HG02973 (cell line): Measurements from ENCODE around the gene FYN.
"Not testable (repeated sequence)": the region's sequence is repeated elsewhere in the genome, so short reads cannot be mapped to it uniquely, and the experiment has no call there.

Experiments
- ATAC-seq: cut with Tn5 transposase; IDR thresholded peaks from one replicate; pipeline ENCODE4 v1.9.1; 2021; ENCODE audit warnings: moderate library complexity; ENCODE audit not compliant: unreplicated experiment

Gene FYN

GRCh38 chr6:111792914-111793700 lies 80.1 kb downstream of the FYN start:
- no peak for ATAC-seq

DNA sequence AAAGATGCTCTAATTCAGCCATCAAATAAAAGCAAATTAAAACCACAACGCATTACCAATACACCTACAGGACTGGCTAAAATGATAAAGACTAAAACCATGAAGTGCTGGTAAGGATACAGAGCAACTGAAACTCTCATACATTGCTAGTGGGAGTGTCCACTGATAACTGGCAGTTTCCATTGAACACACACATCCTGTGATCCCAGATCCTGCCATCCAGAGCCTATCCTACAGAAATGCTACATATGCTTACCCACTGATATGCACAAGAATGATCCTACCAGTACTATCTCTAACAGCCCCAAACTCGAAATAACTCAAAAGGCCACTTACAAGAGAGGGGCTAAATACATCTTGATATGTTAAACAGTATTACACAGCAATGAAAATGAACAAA lies 81.0 kb downstream of the FYN start:
- no peak for ATAC-seq

DNA sequence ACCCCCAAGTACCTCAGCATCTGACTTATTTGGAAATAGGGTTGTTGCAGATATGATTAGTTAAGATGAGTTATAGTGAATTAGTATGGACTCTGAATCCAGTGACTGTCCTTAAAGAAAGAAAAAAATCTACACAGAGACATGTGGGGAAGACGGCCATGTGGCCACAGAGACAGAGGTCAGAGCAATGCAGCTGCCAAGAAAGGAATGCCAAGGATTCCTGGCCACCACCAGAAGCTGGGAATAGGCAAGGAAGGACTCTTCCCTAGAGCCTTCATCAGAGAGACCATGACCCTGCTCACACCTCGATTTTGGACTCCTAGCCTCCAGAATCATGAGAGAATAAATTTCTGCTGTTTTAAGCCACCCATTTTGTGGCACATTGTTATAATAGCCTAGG lies 81.8 kb downstream of the FYN start:
- ATAC-seq = no peak

DNA sequence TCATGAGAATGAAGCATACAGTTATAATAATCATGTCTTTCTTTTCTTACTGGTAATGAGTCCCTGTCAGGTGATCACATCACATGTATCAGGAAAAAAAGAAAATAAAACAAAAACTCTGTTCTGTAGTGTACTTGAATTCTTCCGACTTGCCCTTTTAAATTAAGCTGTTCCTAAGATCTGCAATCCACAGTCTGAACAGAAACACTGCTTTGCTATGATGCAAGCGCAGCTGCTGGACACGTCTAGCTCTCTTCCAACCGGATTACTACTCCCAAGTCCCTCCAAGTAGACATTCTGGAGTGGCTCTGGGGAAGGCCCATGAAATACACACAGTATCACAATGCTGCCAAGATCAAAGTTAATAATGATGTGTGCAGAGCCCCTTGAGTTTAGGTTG lies 83.7 kb downstream of the FYN start:
- no peak for ATAC-seq

GRCh38 chr6:111788379-111789276 lies 84.6 kb downstream of the FYN start:
- ATAC-seq = no peak

DNA sequence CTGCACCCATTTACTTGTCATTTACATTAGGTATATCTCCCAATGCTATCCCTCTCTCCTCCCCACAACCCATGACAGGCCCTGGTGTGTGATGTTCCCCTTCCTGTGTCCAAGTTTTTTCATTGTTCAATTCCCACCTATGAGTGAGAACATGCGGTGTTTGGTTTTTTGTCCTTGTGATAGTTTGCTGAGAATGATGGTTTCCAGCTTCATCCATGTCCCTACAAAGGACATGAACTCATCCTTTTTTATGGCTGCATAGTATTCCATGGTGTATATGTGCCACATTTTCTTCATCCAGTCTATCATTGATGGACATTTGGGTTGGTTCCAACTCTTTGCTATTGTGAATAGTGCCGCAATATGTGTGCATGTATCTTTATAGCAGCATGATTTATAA lies 87.1 kb downstream of the FYN start:
- not testable (repeated sequence) for ATAC-seq

DNA sequence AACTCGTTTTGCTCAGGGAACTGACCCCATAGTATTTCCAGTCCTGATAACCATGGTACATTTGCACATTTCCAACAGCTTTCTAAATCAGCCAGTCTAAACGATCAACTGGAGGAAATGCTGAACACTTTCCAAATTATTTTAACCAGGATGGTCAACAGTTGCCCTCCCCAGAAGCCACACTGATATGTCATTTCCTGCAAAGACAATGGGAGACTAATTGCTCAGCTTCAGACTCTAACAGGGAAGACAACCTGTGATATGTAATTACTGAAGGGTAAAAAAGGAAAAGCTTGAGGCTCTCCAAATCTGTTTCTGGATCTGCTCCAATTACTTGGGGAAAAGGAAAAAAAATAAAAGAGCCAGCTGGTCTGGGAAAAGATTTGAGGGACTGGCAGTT lies 88.8 kb downstream of the FYN start:
- ATAC-seq = no peak

DNA sequence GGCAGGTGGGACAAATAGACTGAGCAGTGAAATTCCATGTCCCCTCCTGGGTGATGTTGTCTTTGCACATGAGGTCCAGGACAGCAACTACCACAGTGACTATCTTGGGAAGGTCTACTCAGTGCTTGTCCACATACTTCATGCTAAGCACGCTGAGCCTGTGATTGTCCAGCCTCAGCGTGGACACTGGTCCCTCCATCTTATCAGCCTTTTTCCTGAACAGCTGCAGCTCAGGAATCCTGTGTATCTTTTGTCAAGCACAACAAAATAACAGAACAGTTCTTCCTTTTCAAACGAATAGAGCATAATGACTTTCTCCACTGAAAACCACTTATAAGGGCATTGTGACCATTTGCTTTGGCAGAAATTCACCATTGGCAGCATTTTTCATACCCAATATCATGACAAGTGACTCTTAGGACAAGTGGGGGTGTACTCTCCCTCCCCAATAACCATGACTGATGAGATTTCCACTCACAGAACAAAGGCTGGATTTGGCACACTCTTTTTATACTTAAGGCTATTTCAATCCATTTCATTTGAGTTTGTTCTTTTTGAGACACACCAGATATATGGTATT lies 90.3 kb downstream of the FYN start:
- no peak for ATAC-seq

DNA sequence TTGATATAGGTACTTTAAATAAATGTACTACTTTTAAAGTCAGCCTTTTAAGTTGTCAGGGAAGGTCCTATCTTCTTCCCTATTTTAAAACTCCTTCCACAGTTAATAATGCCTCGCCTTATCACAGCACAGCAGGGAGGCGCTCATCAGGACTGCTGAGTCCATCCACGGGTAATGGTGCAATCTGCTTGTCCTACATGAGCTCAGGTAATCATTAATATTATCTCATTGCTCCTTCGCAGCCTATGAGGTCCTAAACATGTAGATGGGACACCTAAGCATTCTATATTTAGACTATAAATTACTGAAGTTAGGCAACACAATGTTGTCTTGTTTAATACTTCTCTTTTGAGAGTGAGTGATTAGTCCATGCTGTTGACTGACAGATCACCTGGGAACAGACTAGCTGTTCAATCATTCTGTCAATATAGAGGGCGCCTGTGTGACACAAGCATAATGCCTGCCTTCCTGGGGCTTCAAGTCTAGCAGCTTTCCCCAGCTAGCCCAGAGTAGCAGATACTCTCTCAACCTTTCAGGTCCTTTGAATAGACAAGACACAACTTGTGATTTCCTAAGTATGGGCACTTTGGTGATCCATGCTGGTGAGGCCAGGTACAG lies 91.0 kb downstream of the FYN start:
- ATAC-seq = no peak

DNA sequence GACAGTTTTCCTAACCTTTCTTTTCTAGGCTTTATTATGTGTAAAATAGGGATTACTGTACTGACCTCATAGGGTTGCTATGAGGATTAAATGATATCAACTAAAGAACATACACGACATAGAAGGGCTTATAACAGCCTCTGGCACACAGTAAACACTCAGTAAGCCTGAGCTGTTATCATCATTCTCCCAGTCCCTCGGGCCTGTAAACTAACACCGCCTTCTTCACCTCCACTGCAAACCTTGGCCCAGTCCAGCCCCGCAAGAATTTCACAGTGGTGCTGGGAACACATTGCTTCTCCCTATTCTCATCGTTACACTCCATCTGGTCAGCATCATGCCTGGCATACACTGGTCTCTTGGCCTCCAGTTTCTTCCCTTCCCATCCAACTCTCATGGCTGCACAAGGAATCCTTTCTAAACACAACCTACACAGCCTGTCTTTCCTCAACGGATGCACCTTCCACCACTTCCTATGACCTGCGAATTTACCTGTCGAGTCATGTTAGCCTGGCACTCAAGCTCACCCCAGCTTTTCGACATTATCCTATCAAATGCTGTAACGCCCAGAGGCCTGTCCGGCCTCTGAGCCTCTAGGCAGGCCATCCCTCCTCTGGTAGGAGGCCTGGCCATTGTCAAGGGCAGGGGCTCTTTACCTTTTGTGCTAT lies 92.1 kb downstream of the FYN start:
- ATAC-seq = no peak

- no peak for ATAC-seq
These were observed 92.9 kb downstream of the FYN start for GRCh38 chr6:111780393-111780792.

- no peak for ATAC-seq
These were observed 93.6 kb downstream of the FYN start for GRCh38 chr6:111779660-111780059.

DNA sequence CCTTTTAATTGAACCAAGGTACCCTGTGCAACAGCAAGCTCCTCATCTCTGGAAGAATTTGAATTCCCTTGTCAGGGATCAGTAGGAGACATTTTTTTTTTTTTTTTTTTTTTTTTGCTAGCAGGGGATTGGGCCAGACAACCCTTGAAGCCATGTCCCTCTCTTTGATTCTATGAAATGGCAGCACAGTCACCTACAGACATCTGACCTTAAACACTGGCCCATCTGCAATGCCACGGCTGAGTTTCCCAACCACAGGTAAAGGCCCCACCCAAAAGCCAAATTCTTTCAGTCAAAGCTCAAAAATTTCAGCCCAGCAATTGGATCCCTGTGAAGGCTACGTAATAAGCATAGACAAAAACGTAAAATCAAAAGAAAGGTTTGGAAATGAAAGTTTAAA lies 94.2 kb downstream of the FYN start:
- no peak for ATAC-seq

DNA sequence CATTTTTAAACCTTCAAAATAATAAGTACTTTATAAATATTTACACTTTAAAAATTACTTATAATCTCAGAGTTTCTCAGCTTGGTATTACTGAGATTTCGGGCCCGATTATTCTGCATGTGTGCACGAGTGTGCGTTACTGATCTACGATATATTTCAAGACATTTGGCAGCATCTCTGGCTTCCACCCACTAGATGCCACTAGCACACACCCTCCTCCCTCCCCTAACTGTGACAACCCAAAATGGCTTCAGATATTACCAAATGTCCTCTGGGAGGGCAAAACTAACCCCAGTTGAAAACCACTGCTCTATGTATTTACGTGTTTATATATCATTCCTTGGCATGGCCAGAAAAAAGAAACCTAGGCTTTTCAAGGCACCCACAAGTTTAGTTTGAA lies 95.9 kb downstream of the FYN start:
- ATAC-seq = no peak

DNA sequence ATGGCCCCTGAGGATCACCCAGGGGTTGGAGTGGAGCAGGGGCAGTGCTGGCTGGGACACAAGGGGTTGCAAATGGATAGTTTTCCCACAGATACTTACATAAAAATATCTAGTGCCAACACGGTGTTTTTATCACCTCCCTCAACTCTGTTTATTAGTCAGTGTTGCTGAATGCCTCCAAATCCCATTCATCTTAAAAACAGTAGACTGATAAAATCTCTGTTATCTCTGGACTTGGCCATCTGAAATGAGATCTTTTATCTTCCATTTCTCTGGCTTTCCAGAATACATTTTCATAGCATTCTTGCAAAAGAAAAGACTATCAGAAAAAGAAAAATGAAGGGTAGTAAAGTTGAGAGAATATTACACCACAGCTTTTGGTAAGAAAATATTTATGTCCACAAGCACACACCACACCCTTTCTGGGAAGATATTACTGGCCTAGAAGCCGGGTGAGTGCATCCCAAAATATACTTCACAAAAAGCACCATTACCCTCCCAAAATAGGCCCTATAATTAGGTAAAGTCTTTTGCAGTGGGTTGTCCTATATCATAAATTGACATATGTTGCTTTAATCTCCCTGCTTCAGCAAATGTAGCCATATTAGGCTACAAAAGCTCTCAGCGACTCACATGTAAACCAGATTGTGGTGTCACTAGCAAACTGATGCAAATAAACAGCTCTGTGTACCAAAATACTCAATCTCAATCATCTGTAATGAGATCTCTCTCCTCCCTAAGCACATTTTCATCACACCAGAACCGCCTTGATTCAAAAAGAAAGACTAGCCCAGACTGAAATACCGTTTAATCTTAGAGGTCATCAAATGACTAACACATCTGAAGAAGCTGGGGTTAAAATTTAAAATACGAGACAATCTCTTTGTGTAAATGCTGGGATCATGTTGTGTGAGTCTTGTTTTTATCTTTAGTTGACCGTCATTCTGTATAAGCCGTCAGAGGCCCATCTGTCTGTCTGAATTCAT lies 96.7 kb downstream of the FYN start:
- no peak for ATAC-seq

DNA sequence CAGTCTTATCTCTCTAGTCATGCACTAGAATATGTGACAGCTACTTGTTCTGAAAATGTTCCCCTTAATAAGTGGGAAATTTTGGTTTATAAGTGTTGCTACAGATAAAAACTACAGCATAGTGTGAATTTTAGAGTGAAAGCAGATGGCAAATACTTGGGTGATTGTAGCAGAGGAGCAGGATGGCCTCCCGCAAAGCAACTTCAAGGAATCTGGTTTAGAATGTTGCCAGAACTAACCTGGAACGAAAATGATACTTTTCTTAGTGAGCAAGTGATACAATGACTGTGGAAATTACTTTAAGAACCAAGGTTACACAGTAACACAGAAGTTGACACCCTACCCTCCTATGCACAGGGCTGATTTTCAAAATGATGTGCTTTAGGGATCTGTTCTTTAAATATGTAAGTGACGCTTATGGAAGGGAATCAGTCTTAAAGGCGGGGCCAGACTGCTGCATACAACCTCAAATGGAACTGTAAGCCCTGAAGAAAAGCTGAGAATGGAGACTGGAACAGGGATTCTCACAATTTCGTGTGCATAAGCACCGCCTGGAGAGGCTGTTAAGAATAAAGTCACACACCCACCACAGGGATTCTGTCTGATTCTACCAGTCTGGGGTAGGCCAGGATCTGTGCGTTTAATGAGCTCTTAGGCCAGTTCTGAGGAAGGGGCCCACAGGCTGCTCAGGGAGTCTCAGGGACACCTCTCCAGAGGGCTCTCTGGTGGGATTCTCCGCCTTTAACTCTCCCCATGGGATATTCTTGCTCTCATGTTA lies 97.9 kb downstream of the FYN start:
- ATAC-seq = no peak

- no peak for ATAC-seq
These were observed 98.9 kb downstream of the FYN start for GRCh38 chr6:111774346-111774703.

- ATAC-seq = no peak
These were observed 99.5 kb downstream of the FYN start for GRCh38 chr6:111773501-111774345.
